GM12878 (cell line): ENCODE data around the gene CACUL1. TPM values are rescaled to one million over a fixed set of nuclear protein-coding genes. Genes with fewer than 3 reads are reported as not detected.

ENCODE experiments used
- ATAC-seq: fragments of 200-7000 bp; cut with Tn5 transposase; 3 replicates; pipeline ENCODE4 v1.9.1; 2020; ENCODE audit warnings: mild to moderate bottlenecking, moderate library complexity
- BruUV-seq: library from RNA; stranded (reverse); fragments of 400-500 nt; replicated peaks from 2 replicates; lab custom pipeline; 2021; lab: Mats Ljungman, UMichigan
- CTCF ChIA-PET: fragments of 300-600 bp; sonication (Branson Sonifier 250); formaldehyde crosslinking; extraction: SDS; loops from one replicate; lab custom pipeline; 2021; ENCODE audit warnings: inconsistent platforms; lab: Yijun Ruan, JAX
- POLR2A ChIA-PET: fragments of 350-600 bp; formaldehyde crosslinking; extraction: SDS; loops from one replicate; lab custom pipeline; 2021; ENCODE audit warnings: inconsistent platforms; lab: Charles Lee
- RAD21 ChIA-PET: fragments of 300-600 bp; sonication (Branson Sonifier 250); formaldehyde crosslinking; loops from one replicate; lab custom pipeline; 2023; ENCODE audit warnings: antibody characterized with exemption; ENCODE audit not compliant: unreplicated experiment; lab: Charles Lee
- SMC1A ChIA-PET: fragments of 300-600 bp; sonication (Branson Sonifier 250); formaldehyde crosslinking; loops from one replicate; lab custom pipeline; 2023; ENCODE audit not compliant: unreplicated experiment, uncharacterized antibody; lab: Charles Lee
- DNase-seq: peaks from one replicate; pipeline ENCODE4 v3.0.0-alpha.2; 2011; ENCODE audit warnings: low read depth, low spot score
- FAIRE-seq: peaks from 3 replicates; lab custom pipeline; 2011; peaks lifted over from hg19 to GRCh38; lab: Jason Lieb, UNC
- H2AFZ ChIP-seq: 2 replicates; pipeline ENCODE4 v1.6.0; 2011; ENCODE audit warnings: low read depth, low read length, control low read depth; ENCODE audit not compliant: control insufficient read depth
- H3K27ac ChIP-seq: 2 replicates; pipeline ENCODE4 v1.5.1; 2011; ENCODE audit warnings: control low read depth; ENCODE audit not compliant: control insufficient read depth, insufficient read depth
- H3K27me3 ChIP-seq, 2 experiments: replicated peaks in 1 of 2; 2 replicates each; pipeline versions ENCODE4 v1.6.0 to v1.6.1; 2011; ENCODE audit warnings: low read length in 1 of 2; ENCODE audit not compliant: control insufficient read depth in 2 of 2, insufficient read depth in 2 of 2
- H3K36me3 ChIP-seq, 2 experiments: 2 replicates each; pipeline ENCODE4 v1.5.1; 2011; ENCODE audit warnings: low read length in 1 of 2; ENCODE audit not compliant: control insufficient read depth in 2 of 2, insufficient read depth in 2 of 2
- H3K4me1 ChIP-seq: 2 replicates; pipeline ENCODE4 v1.6.1; 2011; ENCODE audit warnings: mild to moderate bottlenecking, low read length, moderate library complexity, mixed read lengths; ENCODE audit not compliant: control insufficient read depth, insufficient read depth
- H3K4me2 ChIP-seq: 2 replicates; pipeline ENCODE4 v1.6.0; 2011; ENCODE audit warnings: control low read depth; ENCODE audit not compliant: control insufficient read depth, insufficient read depth
- H3K4me3 ChIP-seq: fragments of 200-600 bp; sonication (generic); 2 replicates; pipeline ENCODE4 v1.5.1; 2016
- H3K79me2 ChIP-seq: 2 replicates; pipeline ENCODE4 v1.6.0; 2011; ENCODE audit warnings: low read length; ENCODE audit not compliant: control insufficient read depth, insufficient read depth
- H3K9ac ChIP-seq: 2 replicates; pipeline ENCODE4 v1.8.0; 2011; ENCODE audit warnings: low read length, control low read depth, mixed read lengths; ENCODE audit not compliant: control insufficient read depth, insufficient read depth
- H3K9me3 ChIP-seq: replicated peaks from 3 replicates; pipeline ENCODE4 v1.5.1; 2011; ENCODE audit warnings: mild to moderate bottlenecking, low read length; ENCODE audit not compliant: control insufficient read depth, insufficient read depth
- H4K20me1 ChIP-seq: 2 replicates; pipeline ENCODE4 v1.6.0; 2011; ENCODE audit not compliant: control insufficient read depth, insufficient read depth
- EP300 ChIP-seq, 2 experiments: fragments of 150-350 bp in 1 of 2; IDR thresholded peaks; 2 replicates each; pipeline ENCODE4 v1.6.1; 2011 to 2012; ENCODE audit warnings: low read depth in 2 of 2, low read length in 2 of 2, borderline replicate concordance in 1 of 2, improper control_type of control experiment in 1 of 2, inconsistent platforms in 1 of 2; ENCODE audit not compliant: control insufficient read depth in 1 of 2
- FOS ChIP-seq: IDR thresholded peaks from 3 replicates; pipeline ENCODE4 v1.6.1; 2011; ENCODE audit warnings: borderline replicate concordance; ENCODE audit not compliant: insufficient read length; ENCODE audit errors: extremely low read depth
- FOXM1 ChIP-seq: IDR thresholded peaks from 2 replicates; pipeline ENCODE4 v1.6.1; 2012; ENCODE audit warnings: low read depth, mild to moderate bottlenecking, inconsistent platforms, low read length, moderate library complexity
- KAT2A ChIP-seq: conservative IDR thresholded peaks from 2 replicates; pipeline ENCODE4 v1.6.1; 2011; ENCODE audit warnings: low read depth, low read length; ENCODE audit not compliant: control insufficient read depth
- SP1 ChIP-seq: IDR thresholded peaks from one replicate; pipeline ENCODE4 v1.6.1; 2011; ENCODE audit warnings: low read depth, low read length
- WGBS: methylation state at CpG from one replicate; pipeline ENCODE4 v1.1.6; 2016; ENCODE audit warnings: low lambda C conversion rate; ENCODE audit not compliant: insufficient replicate concordance, insufficient coverage; ENCODE audit errors: missing lambda C conversion rate; 5-methylcytosine and 5-hydroxymethylcytosine counted together
- in situ Hi-C: fragments of 300-500 bp; cut with MboI; formaldehyde crosslinking; loops from 9 replicates; pipeline ENCODE4 v1.14.3; 2018; ENCODE audit warnings: mixed read lengths
- intact Hi-C: fragments of 100-400 bp; cut with micrococcal nuclease; formaldehyde crosslinking; loops from one replicate; pipeline ENCODE4 v1.14.2; 2022; ENCODE audit not compliant: unreplicated experiment
- polyA plus RNA-seq, 11 experiments: library from polyadenylated mRNA; depleted of rRNA in 4 of 11; unstranded in 6 of 11; stranded (reverse) in 5 of 11; fragments of >200 nt; fragmentation: Nextera tagmentation in 4 of 11; fragmentation: Illumina TruSeq in 1 of 11; extraction: Ambion mirVana in 4 of 11; extraction: Trizol in 1 of 11; gene quantifications; 1 replicate in 1 of 11; 2 replicates in 10 of 11; pipeline versions ENCODE4 v1.2.1 to v1.2.3, GENCODE V29; 2011 to 2016; ENCODE audit warnings: inconsistent platforms in 2 of 11, missing spikeins in 2 of 11, low read depth in 1 of 11
- total RNA-seq, 4 experiments: library from RNA; depleted of rRNA in 3 of 4; stranded (reverse); fragments of >200 nt in 3 of 4; fragmentation: Illumina TruSeq in 1 of 4; extraction: Trizol in 1 of 4; gene quantifications; 2 replicates each; pipeline versions ENCODE4 v1.2.1 to v1.2.3, GENCODE V29; 2013 to 2021
- TF ChIP-seq, protein P1 (sequence below), 3 experiments: IDR thresholded peaks in 2 of 3; conservative IDR thresholded peaks in 1 of 3; 2 replicates each; pipeline ENCODE4 v1.5.1; 2011; ENCODE audit warnings: low read depth in 3 of 3, low read length in 3 of 3, mild to moderate bottlenecking in 3 of 3, control low read depth in 2 of 3, moderate library complexity in 2 of 3, inconsistent platforms in 1 of 3, mixed read lengths in 1 of 3; ENCODE audit not compliant: control insufficient read depth in 2 of 3, insufficient read depth in 1 of 3; ENCODE audit errors: extremely low read depth in 1 of 3

The CACUL1 gene
- total and polyA plus RNA-seq, 10 of the 15 experiments (the other 5 are each of a cell fraction or from before 2014, with no cell fraction given): 7.4 to 23.2 (median 13.0) TPM

DNA sequence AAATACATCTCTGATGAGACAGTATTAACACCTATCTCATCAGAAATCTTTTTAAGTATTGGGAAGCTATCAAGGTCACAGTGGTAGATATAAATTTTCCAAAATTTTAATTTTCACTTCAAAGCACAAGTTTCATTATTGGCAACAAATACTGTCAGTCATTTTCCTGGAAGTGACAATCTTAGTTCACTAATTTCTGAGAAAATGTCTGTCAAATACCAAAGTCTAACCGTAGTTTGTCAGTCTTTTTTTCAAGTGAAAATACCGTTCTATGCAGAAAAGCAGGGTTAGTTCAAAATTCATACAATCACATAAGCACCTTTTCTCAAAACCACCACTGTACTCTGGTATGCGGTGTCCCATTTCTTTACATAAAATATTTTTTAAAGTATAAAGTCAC is 40.4 kb downstream of the CACUL1 start:
- ChIA-PET CTCF (interaction anchor here (1.0 kb wide), 1 partner anchor 146 kb away, joined by 4 read pairs; no protein-coding TSS in a partner anchor), RAD21 (no interaction called here), SMC1A (no interaction called here), POLR2A (no interaction called here)
- H3K4me2 ChIP-seq: no peak overlapping the region
- no peak for FAIRE-seq
- intact Hi-C loops (no loop called here), in situ Hi-C loops (no loop called here)
- no TSS peak for BruUV-seq
- DNase-seq: no peak
- no peak for TF ChIP-seq EP300 (IDR thresholded peaks at IDR 0.05; ENCODE audit: borderline replicate concordance in 1 of 2, control insufficient read depth in 1 of 2, low read depth in 2 of 2, low read length in 2 of 2)
- no peak for TF ChIP-seq SP1
- no peak for TF ChIP-seq FOS
- TF ChIP-seq FOXM1: no peak
- H3K27ac ChIP-seq: no peak overlapping the region
- no peaks in the 10 kb centered on the region for H3K4me1 ChIP-seq
- H3K4me3 ChIP-seq: no peak overlapping the region
- 83% methylated on average over 3 of the region's 3 CpGs for WGBS
- H2AFZ ChIP-seq: no peak overlapping the region
- H3K9ac ChIP-seq: no peak overlapping the region
- no peaks in the 10 kb centered on the region for H3K27me3 ChIP-seq
- no peaks in the 10 kb centered on the region for H3K79me2 ChIP-seq
- H3K36me3 ChIP-seq: peaks cover 0 to 8% of the 10 kb centered on the region in 2 experiments; a peak in 3 of 4 replicates
- no peaks in the 10 kb centered on the region for H3K9me3 ChIP-seq
- ATAC-seq: no peak
- H4K20me1 ChIP-seq: no peaks in the 10 kb centered on the region

DNA sequence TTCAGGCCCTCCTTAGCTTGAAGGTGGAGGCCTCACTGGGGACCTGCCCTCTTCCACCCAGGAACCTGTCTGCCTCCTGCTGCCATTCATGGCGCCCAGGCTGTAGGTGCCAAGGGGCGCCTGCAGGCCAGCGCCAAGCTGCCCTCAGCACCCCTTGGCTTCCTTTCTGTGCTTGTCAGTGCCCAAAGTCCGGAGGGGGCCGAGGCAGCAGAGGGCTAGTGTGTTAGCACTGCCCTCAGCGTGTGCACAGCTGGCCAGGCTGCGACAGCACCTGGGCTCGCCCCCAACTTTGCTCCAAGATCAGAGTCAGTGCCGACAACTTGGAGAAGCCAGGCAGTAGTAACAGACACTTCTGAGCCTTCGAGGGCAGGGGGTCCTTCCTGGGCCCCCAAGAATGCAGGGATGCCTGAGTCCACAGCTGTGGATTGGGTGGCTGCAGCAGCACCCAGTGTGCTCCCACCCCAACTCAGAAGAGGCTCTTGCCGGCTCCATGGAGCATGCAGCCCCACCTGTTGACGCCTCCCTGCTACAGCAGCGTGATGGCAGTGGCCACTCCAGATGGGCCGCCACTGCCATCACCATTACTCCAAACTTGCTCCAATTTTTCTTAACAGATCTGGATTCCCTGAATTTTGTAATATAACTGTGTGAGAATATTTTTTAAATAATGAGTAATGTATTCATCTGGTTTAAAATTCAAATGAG is 41.7 kb downstream of the CACUL1 start:
- intact Hi-C loops: no loop called here
- no peak overlapping the region for H3K9ac ChIP-seq
- POLR2A ChIA-PET: interaction anchor here (0.6 kb wide), 1 partner anchor 53 kb away, joined by 5 read pairs; no protein-coding TSS in a partner anchor

More for the DNA sequence above, 41.7 kb downstream of the CACUL1 start:
- no peaks in the 10 kb centered on the region for H3K9me3 ChIP-seq
- ATAC-seq (no peak), DNase-seq (no peak), FAIRE-seq (no peak)
- BruUV-seq: no TSS peak
- SMC1A ChIA-PET: interaction anchor here (1.1 to 1.4 kb wide), 2 partner anchors 12 to 144 kb away, joined by 3 to 5 read pairs; no protein-coding TSS in a partner anchor
- H2AFZ ChIP-seq: no peak overlapping the region
- no peak overlapping the region for H3K4me2 ChIP-seq
- CTCF ChIA-PET: interaction anchor here (0.8 to 1.1 kb wide), 2 partner anchors 9 to 144 kb away, joined by 3 read pairs; no protein-coding TSS in a partner anchor
- 97% methylated on average over 14 of the region's 14 CpGs for WGBS
- no peak for TF ChIP-seq KAT2A
- TF ChIP-seq, protein P1, sequence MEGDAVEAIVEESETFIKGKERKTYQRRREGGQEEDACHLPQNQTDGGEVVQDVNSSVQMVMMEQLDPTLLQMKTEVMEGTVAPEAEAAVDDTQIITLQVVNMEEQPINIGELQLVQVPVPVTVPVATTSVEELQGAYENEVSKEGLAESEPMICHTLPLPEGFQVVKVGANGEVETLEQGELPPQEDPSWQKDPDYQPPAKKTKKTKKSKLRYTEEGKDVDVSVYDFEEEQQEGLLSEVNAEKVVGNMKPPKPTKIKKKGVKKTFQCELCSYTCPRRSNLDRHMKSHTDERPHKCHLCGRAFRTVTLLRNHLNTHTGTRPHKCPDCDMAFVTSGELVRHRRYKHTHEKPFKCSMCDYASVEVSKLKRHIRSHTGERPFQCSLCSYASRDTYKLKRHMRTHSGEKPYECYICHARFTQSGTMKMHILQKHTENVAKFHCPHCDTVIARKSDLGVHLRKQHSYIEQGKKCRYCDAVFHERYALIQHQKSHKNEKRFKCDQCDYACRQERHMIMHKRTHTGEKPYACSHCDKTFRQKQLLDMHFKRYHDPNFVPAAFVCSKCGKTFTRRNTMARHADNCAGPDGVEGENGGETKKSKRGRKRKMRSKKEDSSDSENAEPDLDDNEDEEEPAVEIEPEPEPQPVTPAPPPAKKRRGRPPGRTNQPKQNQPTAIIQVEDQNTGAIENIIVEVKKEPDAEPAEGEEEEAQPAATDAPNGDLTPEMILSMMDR (IDR thresholded peaks at IDR 0.05 in 2 of 3, conservative IDR thresholded peaks at IDR 0.05 in 1 of 3; ENCODE audit: control insufficient read depth in 2 of 3, extremely low read depth in 1 of 3, insufficient read depth in 1 of 3, low read depth in 3 of 3, low read length in 3 of 3): 0 out of 6 replicates have a peak, but pooled peaks of 1 of the 3 experiments have one; percentile 5
- RAD21 ChIA-PET: no interaction called here
- no peaks in the 10 kb centered on the region for H3K4me1 ChIP-seq
- in situ Hi-C loops: no loop called here
- H3K79me2 ChIP-seq: no peaks in the 10 kb centered on the region
- no peaks in the 10 kb centered on the region for H4K20me1 ChIP-seq
- H3K4me3 ChIP-seq: no peak overlapping the region
- H3K27ac ChIP-seq: no peak overlapping the region
- no peaks in the 10 kb centered on the region for H3K27me3 ChIP-seq
- H3K36me3 ChIP-seq: peaks cover 0 to 8% of the 10 kb centered on the region in 2 experiments; a peak in 3 of 4 replicates
